Fibroblast of villous mesenchyme (primary cell): ENCODE results near the gene NPC1L1. TPM values are rescaled to one million over a fixed set of nuclear protein-coding genes. Genes with fewer than 3 reads are reported as not detected.

Experiments
- DNase-seq: peaks from one replicate; pipeline ENCODE4 v3.0.0-alpha.2; 2010; ENCODE audit warnings: low read depth
- H3K4me3 ChIP-seq: 2 replicates; pipeline ENCODE4 v1.5.1; 2011; ENCODE audit warnings: low read depth, mild to moderate bottlenecking, low read length
- total RNA-seq: library from RNA; depleted of rRNA; stranded (reverse); fragments of >200 nt; gene quantifications from 2 replicates; pipeline ENCODE4 v1.2.3, GENCODE V29; 2012
- TF ChIP-seq, protein P1 (sequence below): IDR thresholded peaks from 2 replicates; pipeline ENCODE4 v1.5.1; 2012; ENCODE audit warnings: low read depth, mild to moderate bottlenecking, low read length; ENCODE audit not compliant: insufficient read depth

NPC1L1 gene
- total RNA-seq, 1 donor, result not detected

DNA sequence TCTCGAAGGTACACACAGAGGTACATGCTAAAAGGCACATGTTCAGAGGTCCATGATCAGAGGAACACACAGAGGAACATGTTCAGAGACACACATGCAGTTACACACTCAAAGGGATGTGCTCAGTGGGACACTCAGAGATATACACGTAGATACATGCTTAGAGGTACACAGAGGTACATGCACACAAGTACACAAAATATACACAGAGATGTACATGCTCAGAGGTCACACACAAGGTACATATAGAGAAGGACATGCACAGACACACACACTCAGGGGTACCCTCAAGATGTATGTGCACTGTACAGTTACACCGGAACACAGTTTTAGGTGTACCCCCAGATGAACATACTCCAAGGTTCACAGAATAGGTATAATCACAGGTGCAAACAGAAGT lies 18.8 kb downstream of the NPC1L1 start:
- DNase-seq, result no peak
- H3K4me3 ChIP-seq, result no peak overlapping the region
- TF ChIP-seq, protein P1, sequence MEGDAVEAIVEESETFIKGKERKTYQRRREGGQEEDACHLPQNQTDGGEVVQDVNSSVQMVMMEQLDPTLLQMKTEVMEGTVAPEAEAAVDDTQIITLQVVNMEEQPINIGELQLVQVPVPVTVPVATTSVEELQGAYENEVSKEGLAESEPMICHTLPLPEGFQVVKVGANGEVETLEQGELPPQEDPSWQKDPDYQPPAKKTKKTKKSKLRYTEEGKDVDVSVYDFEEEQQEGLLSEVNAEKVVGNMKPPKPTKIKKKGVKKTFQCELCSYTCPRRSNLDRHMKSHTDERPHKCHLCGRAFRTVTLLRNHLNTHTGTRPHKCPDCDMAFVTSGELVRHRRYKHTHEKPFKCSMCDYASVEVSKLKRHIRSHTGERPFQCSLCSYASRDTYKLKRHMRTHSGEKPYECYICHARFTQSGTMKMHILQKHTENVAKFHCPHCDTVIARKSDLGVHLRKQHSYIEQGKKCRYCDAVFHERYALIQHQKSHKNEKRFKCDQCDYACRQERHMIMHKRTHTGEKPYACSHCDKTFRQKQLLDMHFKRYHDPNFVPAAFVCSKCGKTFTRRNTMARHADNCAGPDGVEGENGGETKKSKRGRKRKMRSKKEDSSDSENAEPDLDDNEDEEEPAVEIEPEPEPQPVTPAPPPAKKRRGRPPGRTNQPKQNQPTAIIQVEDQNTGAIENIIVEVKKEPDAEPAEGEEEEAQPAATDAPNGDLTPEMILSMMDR, result no peak

DNA sequence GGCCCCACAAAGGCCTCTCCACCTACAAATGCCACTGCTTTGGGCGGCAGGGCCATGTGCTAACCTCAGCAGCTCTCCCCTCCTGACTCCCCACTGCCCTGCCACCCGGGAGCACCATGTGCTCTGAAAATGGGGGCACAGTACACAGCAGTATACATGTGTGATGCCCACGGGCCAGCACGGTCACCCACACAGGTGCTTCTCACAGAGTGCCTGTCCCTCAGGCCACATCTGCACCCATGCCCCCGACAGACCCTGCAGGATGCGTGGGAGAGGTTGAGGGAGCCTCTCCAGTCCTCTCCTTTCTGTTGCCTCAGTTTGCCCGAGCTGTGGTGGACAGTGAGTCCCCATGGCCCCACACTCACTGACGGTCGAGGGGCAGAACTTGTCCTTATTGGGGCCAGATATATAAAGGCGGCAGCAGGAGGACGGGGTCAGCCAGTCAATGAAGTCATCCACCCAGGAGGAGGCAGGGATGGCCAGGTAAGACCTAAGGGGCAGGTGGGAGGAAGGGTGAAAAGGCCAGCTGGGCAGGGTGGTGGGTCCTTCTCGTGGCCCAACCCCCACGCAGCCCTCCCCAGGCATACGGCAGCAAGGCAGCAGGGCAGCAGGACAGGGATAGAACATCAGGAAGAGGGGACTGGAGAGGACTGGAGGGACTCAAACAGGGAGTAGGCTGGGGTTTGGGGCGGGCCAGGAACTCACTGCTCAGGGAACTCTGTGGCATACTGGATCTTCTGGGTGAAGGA lies 19.6 kb downstream of the NPC1L1 start:
- TF ChIP-seq, protein P1, result no peak
- no peak for DNase-seq
- no peak overlapping the region for H3K4me3 ChIP-seq

DNA sequence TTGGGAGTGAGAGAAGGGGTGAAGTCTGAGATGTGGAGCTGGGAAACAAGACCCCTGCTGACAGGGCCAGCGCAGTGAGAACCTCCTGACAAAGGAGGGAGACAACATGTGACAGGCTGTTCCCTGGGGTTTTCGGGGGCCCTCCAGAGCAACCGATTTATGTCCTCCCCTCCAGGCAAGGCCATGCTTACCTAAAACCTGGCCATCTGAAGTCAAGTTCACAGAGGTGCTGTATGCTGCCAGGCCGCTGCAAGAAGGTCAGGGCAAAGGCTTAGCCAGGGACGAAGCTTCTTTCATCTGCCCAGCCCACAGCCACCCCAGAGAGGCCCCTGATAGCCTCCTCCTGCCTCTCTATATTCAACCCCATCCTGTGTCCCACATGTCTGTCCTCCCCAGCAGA lies 20.6 kb downstream of the NPC1L1 start:
- DNase-seq, result no peak
- TF ChIP-seq, protein P1, result no peak
- no peak overlapping the region for H3K4me3 ChIP-seq

DNA sequence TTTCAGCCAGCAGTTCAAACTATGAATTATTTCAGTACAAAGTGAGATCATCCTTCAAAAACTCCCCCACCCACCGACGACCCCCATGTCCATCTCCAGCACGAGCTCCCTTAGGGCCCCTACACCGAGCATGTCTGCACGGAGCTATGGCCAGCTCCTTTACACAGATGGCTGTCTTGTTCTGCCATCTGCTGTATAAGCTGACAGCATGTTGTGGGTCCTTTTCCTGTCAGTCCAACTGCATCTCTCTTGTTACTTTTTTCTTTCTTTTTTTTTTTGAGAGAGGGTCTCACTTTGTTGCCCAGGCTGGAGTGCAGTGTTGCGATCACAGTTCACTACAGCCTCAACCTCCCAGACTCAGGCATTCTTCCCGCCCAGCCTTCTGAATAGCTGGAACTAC lies 21.6 kb downstream of the NPC1L1 start:
- H3K4me3 ChIP-seq, result no peak overlapping the region
- TF ChIP-seq, protein P1, result no peak
- no peak for DNase-seq

DNA sequence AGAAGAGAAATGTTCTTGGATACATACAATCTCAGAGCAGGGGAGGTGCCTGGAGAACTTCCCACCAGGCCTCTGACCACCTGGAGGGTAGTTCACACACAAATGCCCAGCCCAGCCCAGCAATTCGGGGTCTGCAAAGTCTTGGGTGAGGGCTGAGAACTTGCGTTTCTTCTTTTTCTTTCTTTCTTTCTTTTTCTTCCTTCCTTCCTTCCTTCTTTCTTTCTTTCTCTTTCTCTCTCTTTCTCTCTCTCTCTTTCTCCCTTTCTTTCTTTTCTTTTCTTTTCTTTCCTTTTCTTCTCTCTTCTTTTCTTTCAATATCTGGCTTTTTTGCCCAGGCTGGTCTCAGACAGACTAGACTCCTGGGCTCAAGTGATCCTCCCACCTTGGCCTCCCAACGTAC lies 22.4 kb downstream of the NPC1L1 start:
- DNase-seq, result no peak
- TF ChIP-seq, protein P1, result no peak
- no peak overlapping the region for H3K4me3 ChIP-seq

DNA sequence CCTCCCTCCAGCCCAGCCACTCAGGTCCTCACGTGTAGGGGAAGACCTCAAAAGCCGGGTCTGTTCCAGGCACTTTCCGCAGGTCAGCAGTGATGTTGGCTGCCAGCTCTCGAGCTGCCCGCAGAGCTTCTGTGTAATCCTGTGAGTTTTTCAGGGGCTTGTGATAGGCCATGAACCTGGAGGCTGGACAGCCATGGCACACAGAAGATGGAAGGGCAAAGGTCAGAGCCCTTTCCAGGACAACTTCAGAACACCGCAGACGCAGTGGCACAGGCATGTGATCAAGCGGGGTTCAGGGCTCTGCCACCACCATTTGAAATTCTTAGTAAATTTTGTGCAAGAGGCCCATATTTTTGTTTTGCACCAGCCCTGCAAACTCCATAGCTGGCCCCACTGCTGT lies 24.0 kb downstream of the NPC1L1 start:
- DNase-seq, result no peak
- no peak overlapping the region for H3K4me3 ChIP-seq
- TF ChIP-seq, protein P1, result no peak
